ENCODE results near the gene LGALS8. TPM values are rescaled to one million over a fixed set of nuclear protein-coding genes. Genes with fewer than 3 reads are reported as not detected.

Gene LGALS8
- total and polyA plus RNA-seq, 4 donors: 29.9 to 160 (median 53.1) TPM

GRCh38 chr1:236543065-236543669 lies 19.4 kb downstream of the LGALS8 start:
- Histone ChIP-seq H3K9me3 (ENCODE audit: control insufficient read depth in 4 of 4, insufficient read depth in 3 of 4, low read length in 3 of 4) (no peaks in the 10 kb centered on the region), H3K27me3 (ENCODE audit: control insufficient read depth in 3 of 3, insufficient read depth in 3 of 3, low read length in 2 of 3) (no peaks in the 10 kb centered on the region), H3K27ac (ENCODE audit: low read depth in 1 of 2, low read length in 1 of 2) (no peak overlapping the region), H3K36me3 (ENCODE audit: control insufficient read depth in 4 of 4, insufficient read depth in 4 of 4, low read length in 4 of 4) (peaks cover 21 to 85% (median 45%) of the 10 kb centered on the region in 4 donors), H3K4me3 (no peak overlapping the region), H3K9ac (ENCODE audit: insufficient read depth in 1 of 2, low read length in 2 of 2) (no peak overlapping the region), H3K4me1 (ENCODE audit: control insufficient read depth in 5 of 5, insufficient read depth in 5 of 5, low read length in 5 of 5) (no peaks in the 10 kb centered on the region)
- TF ChIP-seq CTCF (IDR thresholded peaks at IDR 0.05; ENCODE audit: control extremely low read depth, extremely low read depth): no peak
- ATAC-seq (ENCODE audit: insufficient read depth, low FRiP score) (no peak), DNase-seq (no peak)
- 83 to 86% methylated on average over 16 of the region's 16 CpGs for WGBS, 2 donors

GRCh38 chr1:236545621-236546169 lies 21.9 kb downstream of the LGALS8 start:
- H3K4me1 ChIP-seq (ENCODE audit: control insufficient read depth in 5 of 5, insufficient read depth in 5 of 5, low read length in 5 of 5): no peaks in the 10 kb centered on the region
- H3K36me3 ChIP-seq (ENCODE audit: control insufficient read depth in 4 of 4, insufficient read depth in 4 of 4, low read length in 4 of 4): peaks cover 33 to 89% (median 50%) of the 10 kb centered on the region in 4 donors
- 71 to 72% methylated on average over 3 of the region's 3 CpGs for WGBS, 2 donors
- no peaks in the 10 kb centered on the region for H3K9me3 ChIP-seq (ENCODE audit: control insufficient read depth in 4 of 4, insufficient read depth in 3 of 4, low read length in 3 of 4)
- DNase-seq: no peak
- no peak overlapping the region for H3K4me3 ChIP-seq
- ATAC-seq (ENCODE audit: insufficient read depth, low FRiP score): no peak
- H3K27ac ChIP-seq (ENCODE audit: low read depth in 1 of 2, low read length in 1 of 2): no peak overlapping the region
- TF ChIP-seq CTCF (IDR thresholded peaks at IDR 0.05; ENCODE audit: control extremely low read depth, extremely low read depth): no peak
- H3K9ac ChIP-seq (ENCODE audit: insufficient read depth in 1 of 2, low read length in 2 of 2): no peak overlapping the region
- H3K27me3 ChIP-seq (ENCODE audit: control insufficient read depth in 3 of 3, insufficient read depth in 3 of 3, low read length in 2 of 3): no peaks in the 10 kb centered on the region

DNA sequence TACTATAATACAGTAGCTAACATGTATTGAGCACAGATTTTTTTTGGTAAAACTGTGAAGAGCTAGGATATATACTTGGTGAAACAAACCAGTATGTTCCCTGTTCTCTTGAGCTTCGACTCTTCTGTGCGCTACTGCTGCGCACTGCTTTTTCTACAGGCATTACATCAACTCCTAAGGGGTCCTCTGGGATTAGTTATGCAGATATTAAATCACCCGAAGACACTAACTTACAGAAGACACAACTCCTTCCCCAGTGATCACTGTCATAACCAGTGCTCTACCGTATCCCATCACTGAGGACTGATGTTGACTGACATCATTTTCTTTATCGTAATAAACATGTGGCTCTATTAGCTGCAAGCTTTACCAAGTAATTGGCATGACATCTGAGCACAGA lies 24.7 kb downstream of the LGALS8 start:
- TF ChIP-seq CTCF (IDR thresholded peaks at IDR 0.05; ENCODE audit: control extremely low read depth, extremely low read depth): no peak
- H3K9ac ChIP-seq (ENCODE audit: insufficient read depth in 1 of 2, low read length in 2 of 2): no peak overlapping the region
- H3K4me3 ChIP-seq: no peak overlapping the region
- H3K27ac ChIP-seq (ENCODE audit: low read depth in 1 of 2, low read length in 1 of 2): no peak overlapping the region
- ATAC-seq (ENCODE audit: insufficient read depth, low FRiP score): no peak
- DNase-seq: no peak
- H3K36me3 ChIP-seq (ENCODE audit: control insufficient read depth in 4 of 4, insufficient read depth in 4 of 4, low read length in 4 of 4): peaks cover 36 to 86% (median 47%) of the 10 kb centered on the region in 4 donors
- H3K27me3 ChIP-seq (ENCODE audit: control insufficient read depth in 3 of 3, insufficient read depth in 3 of 3, low read length in 2 of 3): no peaks in the 10 kb centered on the region
- H3K9me3 ChIP-seq (ENCODE audit: control insufficient read depth in 4 of 4, insufficient read depth in 3 of 4, low read length in 3 of 4): no peaks in the 10 kb centered on the region
- WGBS, 2 donors: 86 to 90% methylated on average over 6 of the region's 6 CpGs
- no peaks in the 10 kb centered on the region for H3K4me1 ChIP-seq (ENCODE audit: control insufficient read depth in 5 of 5, insufficient read depth in 5 of 5, low read length in 5 of 5)

Measured in lung (tissue), 12 donors.